Measurements from ENCODE around the gene FES. TPM values are rescaled to one million over a fixed set of nuclear protein-coding genes. Genes with fewer than 3 reads are reported as not detected.
A peak's percentile ranks its signal among the peaks of the same experiment; 100 is the strongest.

The FES gene
- total RNA-seq, 1 donor from 2014 or later, result 2.8 TPM

GRCh38 chr15:90913398-90913944 is 29.2 kb downstream of the FES start:
- no peaks in the 10 kb centered on the region for H3K9me3 Mint-ChIP-seq
- H3K27me3 Mint-ChIP-seq (ENCODE audit: low read depth), result no peaks in the 10 kb centered on the region
- no peak for DNase-seq (ENCODE audit: low read depth, low spot score)
- H3K36me3 Mint-ChIP-seq (ENCODE audit: low read depth), result peaks cover 2% of the 10 kb centered on the region
- H3K4me1 Mint-ChIP-seq, result no peaks in the 10 kb centered on the region
- no peak for TF ChIP-seq CTCF (conservative IDR thresholded peaks at IDR 0.05)
- no peak overlapping the region for H3K4me3 Mint-ChIP-seq
- H3K27ac Mint-ChIP-seq (ENCODE audit: unreplicated experiment), result no peak overlapping the region

GRCh38 chr15:90914305-90915080 is 30.2 kb downstream of the FES start:
- Mint-ChIP-seq H3K27ac (ENCODE audit: unreplicated experiment) (no peak overlapping the region), H3K36me3 (ENCODE audit: low read depth) (peaks cover 2% of the 10 kb centered on the region), H3K4me3 (no peak overlapping the region), H3K4me1 (no peaks in the 10 kb centered on the region), H3K9me3 (no peaks in the 10 kb centered on the region), H3K27me3 (ENCODE audit: low read depth) (no peaks in the 10 kb centered on the region)
- no peak for DNase-seq (ENCODE audit: low read depth, low spot score)
- no peak for TF ChIP-seq CTCF (conservative IDR thresholded peaks at IDR 0.05)

GRCh38 chr15:90915216-90915807 is 31.0 kb downstream of the FES start:
- TF ChIP-seq CTCF (conservative IDR thresholded peaks at IDR 0.05), result no peak
- H3K27me3 Mint-ChIP-seq (ENCODE audit: low read depth), result no peaks in the 10 kb centered on the region
- no peak for DNase-seq (ENCODE audit: low read depth, low spot score)
- no peaks in the 10 kb centered on the region for H3K9me3 Mint-ChIP-seq
- no peak overlapping the region for H3K27ac Mint-ChIP-seq (ENCODE audit: unreplicated experiment)
- H3K4me3 Mint-ChIP-seq, result no peak overlapping the region
- peaks cover 6% of the 10 kb centered on the region for H3K36me3 Mint-ChIP-seq (ENCODE audit: low read depth)
- H3K4me1 Mint-ChIP-seq, result no peaks in the 10 kb centered on the region

GRCh38 chr15:90915808-90916440 is 31.6 kb downstream of the FES start:
- TF ChIP-seq CTCF (conservative IDR thresholded peaks at IDR 0.05), result no peak

GRCh38 chr15:90916461-90916860 is 32.2 kb downstream of the FES start:
- H3K27ac Mint-ChIP-seq (ENCODE audit: unreplicated experiment), result no peak overlapping the region

More at GRCh38 chr15:90915808-90916440, 31.6 kb downstream of the FES start:
- no peak overlapping the region for H3K4me3 Mint-ChIP-seq
- no peak for DNase-seq (ENCODE audit: low read depth, low spot score)
- H3K4me1 Mint-ChIP-seq, result no peaks in the 10 kb centered on the region
- no peaks in the 10 kb centered on the region for H3K27me3 Mint-ChIP-seq (ENCODE audit: low read depth)
- peak overlapping the region; percentile 19 for H3K27ac Mint-ChIP-seq (ENCODE audit: unreplicated experiment)
- H3K36me3 Mint-ChIP-seq (ENCODE audit: low read depth), result peaks cover 6% of the 10 kb centered on the region
- no peaks in the 10 kb centered on the region for H3K9me3 Mint-ChIP-seq

More at GRCh38 chr15:90916461-90916860, 32.2 kb downstream of the FES start:
- no peaks in the 10 kb centered on the region for H3K27me3 Mint-ChIP-seq (ENCODE audit: low read depth)
- H3K9me3 Mint-ChIP-seq, result no peaks in the 10 kb centered on the region
- no peaks in the 10 kb centered on the region for H3K4me1 Mint-ChIP-seq
- H3K36me3 Mint-ChIP-seq (ENCODE audit: low read depth), result peaks cover 6% of the 10 kb centered on the region
- H3K4me3 Mint-ChIP-seq, result no peak overlapping the region
- TF ChIP-seq CTCF (conservative IDR thresholded peaks at IDR 0.05), result no peak
- no peak for DNase-seq (ENCODE audit: low read depth, low spot score)

All from neural crest cell (in vitro differentiated cells).